Colonic mucosa (tissue), 4 donors: ENCODE results near the gene SOBP. TPM values are rescaled to one million over a fixed set of nuclear protein-coding genes. Genes with fewer than 3 reads are reported as not detected.

Experiments used
- DNase-seq: peaks from one replicate; pipeline ENCODE4 v3.0.0-alpha.2; 2020
- H3K27ac ChIP-seq: fragments of 200-600 bp; one replicate; pipeline ENCODE4 v1.8.0; 2021
- H3K27me3 ChIP-seq: fragments of 200-600 bp; one replicate; pipeline ENCODE4 v1.8.0; 2021
- H3K36me3 ChIP-seq: fragments of 200-600 bp; one replicate; pipeline ENCODE4 v1.8.0; 2021
- H3K4me1 ChIP-seq: fragments of 200-600 bp; one replicate; pipeline ENCODE4 v1.8.0; 2021; ENCODE audit warnings: mild to moderate bottlenecking
- H3K4me3 ChIP-seq: fragments of 200-600 bp; one replicate; pipeline ENCODE4 v1.8.0; 2021
- H3K9ac ChIP-seq, 2 donors: one replicate each; pipeline ENCODE4 v1.7.0; 2013; ENCODE audit warnings: control low read depth in 2 of 2, low read depth in 2 of 2, low read length in 2 of 2
- H3K9me3 ChIP-seq: fragments of 200-600 bp; one replicate; pipeline ENCODE4 v1.8.0; 2021
- CTCF ChIP-seq: fragments of 200-600 bp; IDR thresholded peaks from one replicate; pipeline ENCODE4 v1.8.0; 2022; ENCODE audit warnings: antibody characterized with exemption, mild to moderate bottlenecking
- intact Hi-C: fragments of 100-400 bp; cut with DNase I; formaldehyde crosslinking; loops from one replicate; pipeline ENCODE4 v1.14.1; 2022
- total RNA-seq, 2 donors: library from RNA; stranded (reverse); fragmentation: NEBNext Ultra II Directional in 1 of 2; extraction: Animal tissue kit (Norgen Biotek cat#: 25700) in 1 of 2; gene quantifications; one replicate each; pipeline ENCODE4 v1.2.1, GENCODE V29; 2021
- donor health status: healthy.
- donor health status: DM: no; HTN: no; CAD: no.
- donor health status: DM: no; HTN: no; CAD: no.

Gene SOBP
- total RNA-seq, 2 donors from 2014 or later = 0.67 to 3.4 TPM

- intact Hi-C loops = no loop called here
- no peaks in the 10 kb centered on the region for H3K9me3 ChIP-seq
- DNase-seq = no peak
- H3K4me3 ChIP-seq = no peak overlapping the region
- H3K9ac ChIP-seq = no peak overlapping the region
- H3K36me3 ChIP-seq = no peaks in the 10 kb centered on the region
- no peak for TF ChIP-seq CTCF
- H3K4me1 ChIP-seq = no peaks in the 10 kb centered on the region
- no peaks in the 10 kb centered on the region for H3K27me3 ChIP-seq
- no peak overlapping the region for H3K27ac ChIP-seq
Observed at GRCh38 chr6:107564589-107564951, 74.7 kb downstream of the SOBP start.

- DNase-seq = no peak
- Histone ChIP-seq H3K4me3 (no peak overlapping the region), H3K27ac (no peak overlapping the region), H3K27me3 (no peaks in the 10 kb centered on the region), H3K4me1 (no peaks in the 10 kb centered on the region), H3K36me3 (no peaks in the 10 kb centered on the region), H3K9me3 (no peaks in the 10 kb centered on the region), H3K9ac (no peak overlapping the region)
- intact Hi-C loops = no loop called here
- TF ChIP-seq CTCF = no peak
Observed at GRCh38 chr6:107565165-107565723, 75.3 kb downstream of the SOBP start.

GRCh38 chr6:107567643-107568042 lies 77.7 kb downstream of the SOBP start:
- no peak for DNase-seq
- Histone ChIP-seq H3K27ac (no peak overlapping the region), H3K27me3 (no peaks in the 10 kb centered on the region), H3K4me1 (no peaks in the 10 kb centered on the region), H3K9ac (no peak overlapping the region), H3K36me3 (no peaks in the 10 kb centered on the region), H3K4me3 (no peak overlapping the region), H3K9me3 (no peaks in the 10 kb centered on the region)
- TF ChIP-seq CTCF = no peak
- intact Hi-C loops = no loop called here

GRCh38 chr6:107569473-107569872 lies 79.6 kb downstream of the SOBP start:
- Histone ChIP-seq H3K4me3 (no peak overlapping the region), H3K27ac (no peak overlapping the region), H3K36me3 (no peaks in the 10 kb centered on the region), H3K9ac (no peak overlapping the region), H3K4me1 (no peaks in the 10 kb centered on the region), H3K27me3 (no peaks in the 10 kb centered on the region), H3K9me3 (no peaks in the 10 kb centered on the region)
- intact Hi-C loops = no loop called here
- no peak for TF ChIP-seq CTCF
- no peak for DNase-seq

GRCh38 chr6:107571354-107571753 lies 81.4 kb downstream of the SOBP start:
- Histone ChIP-seq H3K9ac (no peak overlapping the region), H3K27me3 (no peaks in the 10 kb centered on the region), H3K27ac (no peak overlapping the region), H3K4me1 (no peaks in the 10 kb centered on the region), H3K4me3 (no peak overlapping the region), H3K9me3 (no peaks in the 10 kb centered on the region), H3K36me3 (no peaks in the 10 kb centered on the region)
- TF ChIP-seq CTCF = no peak
- DNase-seq = no peak
- intact Hi-C loops = no loop called here
